Hypothalamus (tissue), 51 donors: ENCODE data around the gene MYLK2.
"Not testable (repeated sequence)": the region's sequence is repeated elsewhere in the genome, so short reads cannot be mapped to it uniquely, and the experiment has no call there.

ENCODE experiments used
- DNase-seq, 51 donors: peaks; one replicate each; lab custom pipeline; 2025; lab: John Stamatoyannopoulos, UW

MYLK2 gene

DNA sequence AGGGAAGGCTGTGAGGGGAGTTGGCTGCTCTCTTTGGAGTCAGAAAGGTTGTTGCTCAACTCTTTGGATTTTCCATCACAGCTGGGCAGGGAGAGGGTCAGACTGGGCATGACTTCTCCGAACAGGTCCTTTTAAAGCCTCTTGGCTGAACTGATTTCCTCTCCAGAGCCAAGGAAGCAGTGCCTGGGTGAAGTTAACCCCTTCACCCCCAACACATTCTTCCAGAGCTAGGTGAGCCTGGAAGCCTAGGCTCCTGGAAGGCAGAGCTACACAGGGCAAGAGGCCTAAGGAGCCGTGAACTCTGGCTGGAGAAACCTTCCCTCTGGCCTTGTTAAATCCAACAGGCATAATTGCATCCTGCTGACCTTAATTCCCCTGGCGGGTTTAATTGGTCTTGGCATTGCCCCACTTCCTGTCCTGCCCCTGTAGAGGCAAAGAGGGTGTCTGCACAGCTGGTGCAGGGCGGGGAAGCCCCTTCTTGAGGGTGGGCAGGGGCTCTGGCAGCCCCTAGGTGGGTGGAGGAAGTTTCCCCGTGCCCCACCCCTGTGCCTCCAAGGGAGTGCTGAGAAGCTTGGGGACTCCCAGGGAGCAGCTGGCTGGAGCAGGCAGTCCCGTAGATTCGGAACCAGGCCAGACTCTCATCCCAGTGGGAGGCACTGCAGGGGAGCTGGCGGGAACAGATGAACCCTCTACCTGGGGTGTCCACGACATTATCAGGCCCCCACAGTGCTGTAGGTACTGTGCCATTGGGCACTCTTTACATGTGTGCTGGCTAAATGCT is 3.6 kb upstream of the MYLK2 start:
- DNase-seq = no peak

- DNase-seq = no peak
Measured at GRCh38 chr20:31816221-31816620, 2.9 kb upstream of the MYLK2 start.

GRCh38 chr20:31817461-31817860 is 1.7 kb upstream of the MYLK2 start:
- no peak for DNase-seq

DNA sequence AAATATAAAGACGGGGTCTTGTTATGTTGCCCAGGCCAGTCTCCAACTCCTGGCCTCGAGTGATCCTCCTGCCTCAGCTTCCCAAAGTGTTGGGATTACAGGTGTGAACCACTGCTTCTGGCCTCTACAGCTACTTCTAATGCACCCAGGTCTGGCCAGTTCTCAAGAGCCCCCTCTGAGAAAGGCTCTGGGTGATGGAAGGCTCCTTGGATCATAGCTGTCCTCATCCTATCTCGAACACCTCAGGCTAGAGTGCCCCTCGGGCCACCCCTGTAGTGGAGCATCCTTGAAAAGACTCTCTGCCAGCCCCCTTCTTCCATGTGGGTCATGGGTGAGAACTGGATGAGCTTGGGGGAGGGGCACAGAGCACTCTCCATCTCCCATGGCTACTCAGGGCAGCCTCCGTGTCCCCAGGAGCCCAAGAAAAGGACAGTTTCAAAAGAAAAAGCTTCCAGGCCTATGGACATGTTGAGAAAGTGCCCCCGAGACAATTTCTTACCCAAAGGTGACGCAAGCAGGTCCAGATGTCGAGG is 714 bp upstream of the MYLK2 start:
- no peak for DNase-seq

- DNase-seq = no peak
Measured at GRCh38 chr20:31820228-31820627, 1.1 kb downstream of the MYLK2 start.

- DNase-seq = no peak
Measured at GRCh38 chr20:31821427-31821826, 2.3 kb downstream of the MYLK2 start.

DNA sequence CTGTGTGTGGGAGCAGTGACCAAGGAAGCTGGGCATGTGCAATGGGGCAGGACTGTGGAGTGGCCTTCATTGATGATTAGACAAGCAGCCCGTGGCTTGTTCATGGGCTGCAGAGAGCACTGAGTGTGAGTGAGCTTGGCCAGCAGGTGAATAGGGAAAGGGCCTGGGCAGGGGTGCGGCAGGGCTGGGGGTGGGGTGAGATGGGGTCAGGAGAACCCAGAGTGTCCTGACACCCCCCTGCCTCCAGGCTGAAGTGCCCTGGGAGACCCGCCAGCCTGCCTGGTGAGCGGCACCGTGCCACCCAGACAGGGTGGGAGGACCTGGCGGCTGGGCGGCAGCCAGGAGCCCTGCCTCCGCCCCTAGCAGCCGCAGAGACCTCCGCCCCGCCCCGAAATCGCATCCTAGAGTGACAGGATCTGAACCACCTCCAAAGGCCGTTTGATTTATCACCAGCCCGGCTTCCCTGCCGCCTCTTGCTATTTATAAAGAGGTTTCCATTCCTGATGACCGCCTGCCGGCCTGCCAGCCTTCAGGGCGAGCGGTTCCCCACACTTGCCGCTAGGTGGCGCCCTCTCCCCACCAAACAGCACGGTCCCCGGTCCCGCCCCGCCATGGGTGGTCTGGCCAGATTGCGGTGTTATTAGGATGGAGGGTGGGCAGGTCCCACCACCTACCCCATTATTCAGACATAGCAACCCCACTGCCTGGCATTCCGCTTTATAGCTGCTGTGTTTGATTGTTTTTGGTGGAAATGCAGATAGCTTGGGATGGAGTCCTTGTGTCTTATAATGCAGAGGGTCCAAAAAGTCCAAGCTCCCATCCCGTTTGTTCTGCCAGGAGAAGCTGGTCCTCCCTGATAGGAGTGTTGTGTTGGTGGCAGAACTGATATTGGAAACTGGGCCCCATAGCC is 3.5 kb downstream of the MYLK2 start:
- DNase-seq = peak in 48 of 51 donors; percentile 10 to 81 (median 60)

DNA sequence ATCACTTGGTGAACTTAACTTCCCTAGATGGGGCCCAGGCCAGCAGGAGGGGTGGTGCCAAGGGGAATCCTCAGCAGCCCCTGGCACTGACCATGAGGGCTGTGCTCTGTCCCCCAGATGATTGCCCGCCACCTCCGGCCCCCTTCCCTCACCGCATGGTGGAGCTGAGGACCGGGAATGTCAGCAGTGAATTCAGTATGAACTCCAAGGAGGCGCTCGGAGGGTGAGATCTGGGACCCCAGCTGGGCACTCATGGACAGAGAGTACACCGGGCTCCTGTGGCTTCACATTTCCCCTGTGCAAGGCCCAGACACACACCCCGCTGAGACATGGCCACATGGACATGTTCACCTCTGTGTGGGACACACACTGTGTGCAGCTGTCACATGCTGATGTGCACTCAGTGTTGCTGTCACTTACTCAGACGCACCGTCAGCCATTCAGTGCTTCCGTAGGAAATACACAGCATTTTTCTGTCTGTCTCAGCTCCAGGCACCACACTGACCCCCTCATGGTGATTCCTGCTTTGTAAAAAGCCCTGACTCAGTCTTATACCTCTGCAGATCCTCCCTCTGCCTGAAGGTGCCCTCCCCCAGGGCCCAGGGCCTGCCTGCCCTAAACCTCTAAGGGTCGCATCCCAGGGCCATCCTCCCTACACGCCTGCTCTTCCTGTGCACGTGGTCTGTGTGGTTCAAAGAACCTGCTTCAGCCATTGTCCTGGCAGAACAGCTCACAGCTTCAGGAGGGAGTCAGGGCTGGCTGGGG is 4.4 kb downstream of the MYLK2 start:
- DNase-seq = no peak

DNA sequence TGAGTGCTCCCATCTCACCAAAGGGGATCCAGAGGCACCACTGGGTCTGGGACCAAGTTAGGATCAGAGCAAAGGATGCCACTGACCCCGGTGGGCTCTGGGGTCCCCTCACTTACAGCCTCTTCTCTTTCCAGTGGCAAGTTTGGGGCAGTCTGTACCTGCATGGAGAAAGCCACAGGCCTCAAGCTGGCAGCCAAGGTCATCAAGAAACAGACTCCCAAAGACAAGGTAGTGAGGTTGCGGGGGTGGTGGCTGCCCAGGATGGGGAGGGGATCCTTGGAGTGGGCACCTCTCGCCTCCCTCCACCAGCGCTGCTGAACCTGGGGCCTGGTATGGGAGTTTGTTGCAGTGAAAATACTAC is 4.9 kb downstream of the MYLK2 start:
- DNase-seq = no peak

- no peak for DNase-seq
Measured at GRCh38 chr20:31824554-31825313, 5.6 kb downstream of the MYLK2 start.

DNA sequence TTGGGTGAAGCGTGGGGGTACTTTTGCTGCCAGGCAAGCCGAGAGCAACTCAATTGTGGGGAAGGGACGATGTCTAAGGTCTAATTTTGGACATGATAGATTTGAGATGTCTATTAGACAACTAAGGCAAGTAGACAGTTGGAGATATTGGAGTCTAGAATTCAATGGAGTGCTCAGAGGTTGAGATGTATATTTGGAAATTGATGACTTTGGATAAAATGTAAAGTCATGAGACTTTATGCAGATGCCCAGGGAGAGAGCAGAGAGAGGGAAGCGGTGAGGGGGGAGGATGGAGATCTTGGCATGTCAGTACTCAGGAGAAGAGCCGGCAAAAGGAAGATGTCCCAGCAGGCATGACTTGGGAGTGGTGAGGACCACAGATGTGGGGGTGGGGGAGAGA is 6.9 kb downstream of the MYLK2 start:
- no peak for DNase-seq

- no peak for DNase-seq
Measured at GRCh38 chr20:31827059-31827458, 7.9 kb downstream of the MYLK2 start.

- not testable (repeated sequence) for DNase-seq
Measured at GRCh38 chr20:31828016-31828415, 8.9 kb downstream of the MYLK2 start.

DNA sequence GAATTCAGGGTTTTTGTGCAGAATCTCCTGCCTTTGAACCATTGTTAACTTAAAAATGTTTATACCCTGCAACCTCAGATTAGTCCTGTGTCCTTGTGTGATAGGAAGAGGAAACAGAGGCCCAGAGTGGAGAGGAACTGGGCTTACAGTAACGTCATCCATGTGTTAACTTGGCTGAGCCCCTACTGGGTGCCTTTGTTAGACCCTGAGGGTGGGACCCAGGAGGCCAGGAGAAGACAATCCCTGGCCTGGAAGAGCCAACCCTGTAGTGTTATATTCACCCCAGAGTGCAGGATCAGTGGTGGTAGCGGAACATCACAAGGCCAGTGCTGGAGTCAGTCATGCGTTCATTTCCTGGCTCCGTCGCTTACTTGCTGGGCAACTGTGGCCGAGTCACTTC is 10.6 kb downstream of the MYLK2 start:
- DNase-seq = no peak

DNA sequence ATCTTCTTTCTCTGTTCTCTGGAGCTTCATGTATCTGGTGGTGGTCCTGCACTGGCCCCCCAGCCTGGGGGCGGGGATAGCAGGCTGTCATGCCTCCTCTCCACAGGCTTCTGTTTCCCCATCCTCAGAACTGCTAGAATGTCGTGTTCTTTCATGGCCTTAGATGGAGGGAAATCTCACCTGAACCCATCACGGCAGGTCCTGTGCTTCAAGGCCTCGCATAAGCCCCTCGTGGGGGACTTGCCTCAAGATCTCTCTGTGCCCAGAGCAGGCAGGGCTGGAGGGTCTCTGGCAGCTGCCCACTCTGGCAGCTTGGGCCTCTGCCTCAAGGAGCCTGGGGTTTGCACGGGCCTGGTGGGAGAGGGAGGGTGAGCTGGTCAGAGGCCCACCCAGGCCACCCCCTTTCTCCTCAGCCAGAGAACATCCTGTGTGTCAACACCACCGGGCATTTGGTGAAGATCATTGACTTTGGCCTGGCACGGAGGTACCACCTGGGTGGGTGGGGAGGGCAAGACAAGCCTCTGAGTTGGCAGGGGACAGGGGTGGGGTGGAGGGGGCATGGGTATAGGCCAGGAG is 11.3 kb downstream of the MYLK2 start:
- DNase-seq = no peak

GRCh38 chr20:31831211-31831610 is 12.1 kb downstream of the MYLK2 start:
- no peak for DNase-seq

DNA sequence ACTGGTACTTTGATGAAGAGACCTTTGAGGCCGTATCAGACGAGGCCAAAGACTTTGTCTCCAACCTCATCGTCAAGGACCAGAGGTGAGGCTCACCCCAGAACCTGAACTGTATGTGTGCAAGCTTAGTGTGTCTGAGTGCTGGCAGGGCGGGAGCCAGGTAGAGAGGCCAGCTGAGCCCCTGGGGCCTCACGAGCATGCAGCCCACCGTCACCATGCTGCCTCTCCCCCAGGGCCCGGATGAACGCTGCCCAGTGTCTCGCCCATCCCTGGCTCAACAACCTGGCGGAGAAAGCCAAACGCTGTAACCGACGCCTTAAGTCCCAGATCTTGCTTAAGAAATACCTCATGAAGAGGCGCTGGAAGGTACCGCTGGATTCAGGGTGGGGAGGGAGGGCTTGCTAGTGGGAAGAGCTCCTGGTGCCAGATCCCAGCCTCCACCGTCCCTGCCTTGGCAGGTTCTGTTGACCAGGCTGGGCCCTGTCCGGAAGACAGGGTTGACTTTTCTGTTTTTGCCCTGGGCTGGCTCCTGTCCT is 12.7 kb downstream of the MYLK2 start:
- DNase-seq = no peak

GRCh38 chr20:31833130-31833930 is 14.2 kb downstream of the MYLK2 start:
- peak in 17 of 51 donors; percentile 1 to 46 (median 13) for DNase-seq
